Right ventricle myocardium superior (tissue), 1 donor: ENCODE measurements around the gene LGALS9. TPM values are rescaled to one million over a fixed set of nuclear protein-coding genes. Genes with fewer than 3 reads are reported as not detected.
A peak's percentile ranks its signal among the peaks of the same experiment; 100 is the strongest.
"Not testable (repeated sequence)": the region's sequence is repeated elsewhere in the genome, so short reads cannot be mapped to it uniquely, and the experiment has no call there.

Experiments
- ATAC-seq: fragments of 200-7000 bp; cut with Tn5 transposase; one replicate; pipeline ENCODE4 v1.9.1; 2020; ENCODE audit warnings: mild to moderate bottlenecking; ENCODE audit not compliant: poor library complexity
- DNase-seq: peaks from one replicate; pipeline ENCODE4 v3.0.0-alpha.2; 2020
- intact Hi-C: fragments of 100-400 bp; cut with DNase I; formaldehyde crosslinking; loops from one replicate; pipeline ENCODE4 v1.11.2; 2022
- total RNA-seq: library from RNA; stranded (reverse); fragmentation: NEBNext Ultra II Directional; extraction: Animal tissue kit (Norgen Biotek cat#: 25700); gene quantifications from one replicate; pipeline ENCODE4 v1.2.1, GENCODE V29; 2021
- donor health status: DM: no; HTN: yes; CAD: no; lungs with severe emphysema.

LGALS9 gene
- total RNA-seq, 1 donor from 2014 or later: 17.0 TPM

DNA sequence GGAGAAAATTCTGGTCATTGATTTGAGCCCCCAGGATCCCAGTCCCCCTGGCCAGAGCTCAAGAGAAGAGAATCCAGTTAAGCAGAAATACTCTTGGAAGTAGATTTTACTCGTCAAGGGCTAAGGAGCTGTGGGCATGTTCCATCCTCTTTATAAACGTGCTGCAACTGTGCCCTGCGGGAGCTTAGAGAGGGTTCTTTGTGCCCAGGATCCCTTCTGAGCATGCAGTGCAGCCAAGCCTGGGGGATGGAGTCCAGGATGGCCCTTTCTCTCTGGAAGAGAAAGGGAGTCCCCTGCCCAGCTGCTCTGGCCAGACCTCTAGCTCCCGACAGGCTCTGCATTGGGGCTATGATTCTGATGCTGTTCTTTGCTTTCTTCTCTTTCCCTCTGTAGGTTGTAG is 9.5 kb upstream of the LGALS9 start:
- DNase-seq (no peak), ATAC-seq (no peak)
- intact Hi-C loops: no loop called here

GRCh38 chr17:27621942-27622559 is 8.9 kb upstream of the LGALS9 start:
- ATAC-seq (no peak), DNase-seq (no peak)
- intact Hi-C loops: no loop called here

DNA sequence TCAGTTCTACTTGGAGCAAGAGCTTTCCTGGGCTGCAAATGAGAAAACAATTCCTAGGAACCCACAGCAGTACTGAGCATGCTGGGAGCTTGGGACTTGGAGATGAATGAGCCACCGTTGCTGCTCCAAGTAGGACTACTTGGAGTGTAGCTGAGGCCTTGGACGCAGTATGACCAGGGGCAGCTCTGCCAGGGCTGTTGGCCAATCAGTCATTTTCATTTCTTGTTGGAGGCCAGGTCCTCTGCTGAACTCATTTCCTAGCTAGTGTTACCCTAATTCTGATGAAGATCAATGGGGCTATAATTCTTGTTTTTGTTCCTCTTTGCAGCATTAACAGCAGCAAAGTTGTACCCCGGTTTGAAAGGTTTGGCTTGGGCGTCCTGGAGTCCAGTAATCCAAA is 8.0 kb upstream of the LGALS9 start:
- DNase-seq (no peak), ATAC-seq (peak; percentile 70)
- intact Hi-C loops: no loop called here

DNA sequence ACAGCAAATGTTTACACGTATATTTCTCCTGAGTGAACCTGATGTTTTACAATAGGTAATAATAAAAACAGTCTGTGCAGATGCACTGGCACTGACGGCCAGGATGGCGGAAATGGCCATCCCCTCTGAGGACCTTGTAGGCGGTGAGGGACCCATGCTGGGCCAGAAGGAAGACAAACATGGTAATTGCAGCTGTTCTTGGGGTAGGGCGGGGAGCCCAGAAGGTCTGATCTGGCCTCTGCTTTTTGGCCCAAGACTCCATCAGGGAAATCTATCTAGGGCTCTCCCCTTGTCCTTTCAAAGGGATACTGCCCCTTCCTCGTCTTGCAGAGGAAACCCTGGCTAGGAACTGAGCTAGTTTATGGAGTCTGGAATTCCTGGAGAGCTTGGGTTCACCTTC is 7.4 kb upstream of the LGALS9 start:
- ATAC-seq: peak; percentile 82
- DNase-seq: no peak
- intact Hi-C loops: no loop called here

GRCh38 chr17:27624539-27624938 is 6.4 kb upstream of the LGALS9 start:
- intact Hi-C loops: no loop called here
- DNase-seq: no peak

GRCh38 chr17:27625856-27626255 is 5.1 kb upstream of the LGALS9 start:
- intact Hi-C loops: no loop called here

More at GRCh38 chr17:27624539-27624938, 6.4 kb upstream of the LGALS9 start:
- no peak for ATAC-seq

DNA sequence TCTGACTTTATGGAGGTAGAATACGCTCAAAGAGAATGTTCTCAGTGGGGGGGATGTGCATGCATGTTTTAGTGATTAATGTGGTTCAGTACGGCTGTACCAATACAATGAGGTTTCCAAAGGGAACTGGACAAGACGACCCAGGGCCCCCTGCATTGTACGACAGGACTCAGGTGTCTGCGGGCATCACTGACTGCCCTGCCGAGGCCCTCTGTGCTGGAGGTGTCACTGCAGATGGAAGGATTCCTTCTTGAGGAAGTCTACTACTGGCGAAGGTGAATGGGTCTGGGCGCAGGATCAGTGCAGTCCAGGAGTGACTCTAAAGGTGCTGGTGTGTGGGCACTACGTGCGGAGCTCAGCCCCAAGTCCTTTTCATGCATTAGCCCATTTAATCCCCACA is 3.5 kb upstream of the LGALS9 start:
- DNase-seq: no peak
- intact Hi-C loops: no loop called here
- ATAC-seq: no peak

More at GRCh38 chr17:27625856-27626255, 5.1 kb upstream of the LGALS9 start:
- ATAC-seq (no peak), DNase-seq (no peak)

- DNase-seq: no peak
- no peak for ATAC-seq
- intact Hi-C loops: no loop called here
Observed at GRCh38 chr17:27628376-27628775, 2.6 kb upstream of the LGALS9 start.

DNA sequence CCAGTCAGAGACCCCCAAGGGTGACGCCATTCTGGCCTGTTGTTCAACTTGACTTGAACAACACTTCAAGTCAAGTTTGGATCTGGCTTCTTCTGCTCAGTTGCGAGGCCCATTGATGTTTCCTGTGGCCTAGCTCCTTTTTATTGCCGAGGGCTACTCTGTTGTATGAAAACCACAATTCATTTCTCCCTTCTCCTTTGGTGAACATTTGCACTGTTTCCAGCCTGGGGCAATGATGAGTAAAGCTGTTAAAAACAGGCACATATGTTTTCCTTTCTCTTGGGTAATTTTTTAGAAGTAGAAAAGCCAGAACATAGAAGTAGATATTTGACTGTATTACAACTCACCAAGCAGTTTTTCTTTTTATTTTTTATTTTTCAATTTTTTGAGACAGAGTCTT is 1.7 kb upstream of the LGALS9 start:
- DNase-seq, intact Hi-C loops, ATAC-seq: not testable (repeated sequence)

- ATAC-seq (no peak), DNase-seq (no peak)
- intact Hi-C loops: no loop called here
Observed at GRCh38 chr17:27631411-27631760, 398 bp downstream of the LGALS9 start.

GRCh38 chr17:27631897-27632725 is 1.1 kb downstream of the LGALS9 start:
- ATAC-seq (no peak), DNase-seq (no peak)
- intact Hi-C loops: no loop called here

GRCh38 chr17:27632766-27633165 is 1.8 kb downstream of the LGALS9 start:
- DNase-seq: peak; percentile 90
- intact Hi-C loops: not testable (repeated sequence)
- peak; percentile 92 for ATAC-seq

GRCh38 chr17:27633312-27634025 is 2.5 kb downstream of the LGALS9 start:
- DNase-seq: no peak
- intact Hi-C loops: no loop called here
- ATAC-seq: peak; percentile 73

DNA sequence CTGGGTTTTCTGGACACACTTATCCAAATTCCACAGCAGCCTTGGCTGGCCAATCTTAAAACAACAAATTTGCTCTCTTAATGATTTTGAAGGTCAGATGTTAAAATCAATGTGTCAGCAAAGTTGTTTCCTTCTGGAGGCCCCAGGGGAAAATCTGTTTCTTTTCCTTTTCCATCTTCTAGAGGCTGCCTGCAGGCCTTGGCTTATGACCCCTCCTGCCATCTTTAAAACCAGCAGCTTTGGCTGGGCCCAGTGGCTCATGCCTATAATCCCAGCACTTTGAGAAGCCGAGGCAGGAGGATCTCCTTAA is 3.0 kb downstream of the LGALS9 start:
- intact Hi-C loops: no loop called here
- no peak for DNase-seq
- ATAC-seq: no peak

GRCh38 chr17:27634776-27635175 is 3.8 kb downstream of the LGALS9 start:
- DNase-seq: no peak
- ATAC-seq: no peak
- intact Hi-C loops: no loop called here

DNA sequence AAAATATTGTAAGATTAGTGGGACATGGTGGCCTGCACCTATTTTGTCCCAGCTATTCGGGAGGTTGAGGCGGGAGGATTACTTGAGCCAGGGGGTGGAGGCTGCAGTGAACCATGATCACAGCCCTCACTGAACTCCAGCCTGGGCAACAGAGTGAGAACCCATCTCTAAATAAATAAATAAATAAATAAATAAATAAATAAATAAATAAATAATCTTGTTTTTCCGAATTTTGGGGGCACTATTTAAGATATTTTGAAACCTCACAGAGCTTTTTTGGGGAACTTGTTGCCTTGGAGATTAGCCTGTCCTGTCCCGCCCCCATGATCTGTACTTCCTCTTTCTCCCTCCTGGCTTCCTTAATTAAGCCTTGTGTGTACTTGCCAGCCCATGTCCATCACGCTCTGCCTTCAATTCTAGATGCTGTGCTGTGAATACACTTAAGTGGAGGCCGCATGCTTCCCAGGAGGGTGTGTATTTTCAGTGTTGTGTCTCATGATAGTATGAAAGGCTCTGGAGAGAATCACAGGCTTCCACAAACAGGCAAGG is 4.4 kb downstream of the LGALS9 start:
- intact Hi-C loops: no loop called here
- DNase-seq (no peak), ATAC-seq (no peak)

DNA sequence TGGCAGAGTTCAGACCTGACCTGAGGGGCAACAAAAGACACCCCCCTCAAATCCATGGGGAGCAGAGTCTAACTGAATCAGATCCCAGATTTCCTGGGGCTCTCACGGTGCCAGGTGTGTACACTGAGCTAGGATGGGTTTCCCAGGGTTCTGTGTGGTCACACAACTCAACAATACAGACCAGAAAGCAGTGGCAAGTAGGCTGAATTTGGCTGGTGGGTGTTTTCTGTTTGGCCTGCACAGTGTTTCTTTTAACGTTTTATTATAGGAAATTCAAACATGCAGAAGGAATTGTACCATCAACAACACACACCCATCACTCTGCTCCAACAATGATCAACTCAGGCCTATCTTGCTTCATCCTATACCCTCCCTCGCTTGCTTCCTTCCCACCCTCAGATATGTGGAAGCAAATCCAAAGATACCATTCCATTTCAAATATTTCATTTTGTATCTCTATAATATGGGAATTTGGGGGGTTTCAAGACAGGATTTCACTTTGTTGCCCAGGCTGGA is 5.1 kb downstream of the LGALS9 start:
- intact Hi-C loops, DNase-seq, ATAC-seq: not testable (repeated sequence)

DNA sequence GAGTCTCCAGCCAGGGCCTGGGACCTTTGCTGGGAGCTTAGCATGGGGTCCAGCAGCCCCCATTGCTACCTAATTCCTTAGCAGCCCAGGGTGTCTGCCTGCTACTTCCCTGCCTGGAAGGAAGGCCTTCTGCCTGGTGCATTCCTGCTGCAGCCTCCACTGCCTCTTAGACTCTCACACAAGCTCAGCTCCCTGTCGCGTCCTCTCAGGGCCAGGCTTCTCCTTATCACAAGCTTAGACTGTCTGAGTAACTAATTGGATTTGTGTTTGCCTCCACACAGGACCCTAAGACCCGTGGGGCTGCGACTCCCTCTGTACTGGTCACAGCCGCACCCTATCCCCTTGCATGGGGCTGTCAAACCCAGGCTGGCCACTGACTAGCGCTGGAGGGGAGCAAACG is 6.8 kb downstream of the LGALS9 start:
- intact Hi-C loops, ATAC-seq, DNase-seq: not testable (repeated sequence)

DNA sequence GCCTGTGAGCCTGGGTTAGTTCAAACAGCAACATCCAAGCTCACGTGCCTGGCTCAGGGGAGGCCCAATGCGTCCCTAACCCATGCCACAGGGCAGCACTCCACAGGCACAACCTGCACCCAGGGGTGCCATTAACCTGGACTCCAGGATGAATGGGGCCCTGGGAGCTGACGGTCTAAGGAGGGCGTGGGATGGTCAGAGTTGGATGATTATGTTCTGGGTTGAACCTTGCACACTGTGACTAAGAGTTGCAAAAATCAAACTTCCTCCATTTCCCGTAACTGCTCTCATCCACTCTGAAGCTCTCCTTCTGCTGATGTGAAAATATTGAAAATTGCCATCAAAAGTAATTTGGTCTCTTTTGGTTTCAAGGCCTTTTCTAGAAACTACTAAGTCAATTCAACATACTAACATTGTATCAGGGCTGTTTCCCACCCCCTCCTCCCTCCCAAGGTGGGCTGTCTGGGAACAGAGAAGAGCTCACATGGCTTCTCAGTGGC is 7.5 kb downstream of the LGALS9 start:
- DNase-seq, intact Hi-C loops, ATAC-seq: not testable (repeated sequence)
